Eye (tissue), 1 donor: ENCODE measurements around the gene LIPH.
"Not testable (repeated sequence)": the region's sequence is repeated elsewhere in the genome, so short reads cannot be mapped to it uniquely, and the experiment has no call there.

ENCODE experiments used
- DNase-seq: peaks from one replicate; pipeline ENCODE4 v3.0.0-alpha.2; 2015

The LIPH gene

DNA sequence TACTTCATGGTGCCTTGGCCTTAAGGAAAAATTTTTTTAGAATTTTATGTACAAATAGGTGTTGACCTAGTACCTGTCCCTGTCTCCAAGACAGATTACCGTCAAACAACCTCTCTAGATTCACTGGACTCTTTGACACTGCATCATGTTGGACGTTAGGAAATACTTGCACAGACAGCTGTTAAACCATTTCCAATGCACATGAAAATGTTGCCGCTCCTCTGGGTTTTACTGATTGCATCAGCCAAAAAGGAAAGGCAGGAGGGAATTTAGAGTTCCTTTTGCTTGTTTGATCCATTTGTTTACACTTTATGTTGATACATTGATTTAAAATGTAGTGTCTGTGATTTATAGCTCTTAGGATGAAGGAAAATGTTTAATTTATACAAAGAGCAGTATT, 68.1 kb downstream of the LIPH start:
- no peak for DNase-seq

DNA sequence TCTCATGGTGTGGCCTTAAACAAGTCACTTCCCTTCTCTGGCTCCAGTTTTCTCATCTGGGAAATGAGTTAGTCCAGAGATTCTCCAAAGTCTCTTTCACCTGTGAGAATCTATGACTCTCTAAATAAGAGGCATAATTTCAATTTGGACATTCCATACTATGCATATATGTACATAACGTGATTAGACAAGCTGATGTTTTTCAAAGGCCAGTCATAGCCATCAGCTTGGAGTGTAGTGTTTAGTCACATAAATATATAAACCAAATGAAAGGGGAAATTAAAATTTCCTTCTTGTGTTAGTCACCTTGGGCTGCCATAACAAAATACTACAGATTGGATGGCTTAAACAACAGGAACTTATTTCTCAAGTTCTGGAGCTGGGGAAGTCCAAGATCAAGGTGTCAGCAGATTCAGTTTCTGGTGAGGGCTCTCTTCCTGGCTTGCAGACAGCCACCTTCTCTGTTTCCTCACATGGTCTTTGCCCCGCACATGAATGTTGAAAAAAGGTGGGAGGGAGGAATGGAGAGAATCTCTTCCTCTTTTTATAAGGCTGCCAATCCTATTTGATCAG, 72.9 kb downstream of the LIPH start:
- DNase-seq = no peak

DNA sequence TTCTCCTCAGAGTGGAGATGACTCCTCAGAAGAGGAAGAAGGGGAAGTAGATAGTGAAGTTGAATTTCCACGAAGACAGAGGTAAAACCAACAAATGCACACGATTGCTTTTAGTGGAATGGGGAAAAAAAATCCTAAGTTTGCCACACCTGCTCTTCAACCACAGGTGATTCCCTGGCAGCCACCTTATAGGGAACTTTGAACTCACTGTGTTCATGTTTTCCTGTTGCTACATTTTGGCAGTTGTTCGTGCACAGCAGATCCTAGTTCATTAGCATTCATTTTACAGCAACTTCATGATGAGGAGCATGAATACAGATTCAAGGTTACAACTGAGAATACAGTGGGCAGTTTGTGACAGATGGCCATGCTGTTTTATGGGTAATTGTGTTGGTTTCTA, 75.1 kb downstream of the LIPH start:
- DNase-seq = no peak

DNA sequence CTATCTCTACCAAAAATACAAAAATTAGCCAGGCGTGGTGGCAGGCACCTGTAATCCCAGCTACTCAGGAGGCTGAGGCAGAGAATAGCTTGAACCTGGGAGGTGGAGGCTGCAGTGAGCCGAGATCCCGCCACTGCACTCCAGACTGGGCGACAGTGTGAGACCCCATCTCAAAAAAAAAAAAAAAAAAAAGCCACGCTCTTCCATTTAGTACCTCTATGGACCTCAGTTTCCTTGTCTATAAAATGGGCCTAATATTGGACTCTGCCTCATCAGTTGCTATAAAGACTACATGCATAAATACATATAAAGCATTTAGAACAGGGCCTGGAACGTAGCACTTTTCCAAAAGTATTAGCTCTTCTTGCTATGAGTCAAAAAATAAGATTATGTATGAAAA, 77.5 kb downstream of the LIPH start:
- DNase-seq = not testable (repeated sequence)

DNA sequence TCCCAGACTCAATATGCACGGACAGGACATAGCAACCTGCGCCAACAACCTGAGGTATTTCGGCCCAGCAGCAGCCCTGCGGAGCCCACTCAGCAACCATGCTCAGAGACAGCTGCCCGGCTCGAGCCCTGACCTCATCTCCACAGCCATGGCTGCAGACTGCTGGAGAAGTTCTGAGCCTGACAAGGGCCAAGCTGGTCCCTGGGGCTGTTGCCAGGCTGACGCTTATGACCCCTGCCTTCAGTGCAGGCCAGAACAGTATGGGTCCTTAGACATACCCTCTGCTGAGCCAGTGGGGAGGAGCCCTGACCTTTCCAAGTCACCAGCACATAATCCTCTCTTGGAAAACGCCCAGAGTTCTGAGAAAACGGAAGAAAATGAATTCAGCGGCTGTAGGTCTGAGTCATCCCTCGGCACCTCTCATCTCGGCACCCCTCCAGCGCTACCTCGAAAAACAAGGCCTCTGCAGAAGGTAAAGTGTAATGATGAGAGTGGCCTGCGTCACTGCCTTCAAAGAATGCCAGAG, 79.0 kb downstream of the LIPH start:
- DNase-seq = no peak

DNA sequence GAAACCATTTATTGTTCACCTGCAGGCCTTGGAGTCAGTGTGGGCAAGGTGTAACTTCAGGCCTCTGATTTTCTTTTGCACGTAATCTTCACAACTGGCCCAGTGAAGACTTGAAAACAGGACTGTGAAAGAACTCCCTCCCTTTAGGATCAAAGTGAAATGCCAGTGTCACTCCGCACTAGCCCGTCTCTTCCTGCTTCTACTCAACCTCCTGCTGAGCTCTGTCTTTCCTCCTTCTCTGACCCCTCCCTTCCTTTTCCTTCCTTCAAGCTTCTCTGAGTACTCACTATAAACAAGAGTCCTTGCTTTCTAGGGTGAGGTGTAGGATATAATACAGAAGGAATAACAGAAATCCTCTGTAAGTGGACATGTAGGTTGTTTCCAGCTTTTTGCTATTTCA, 82.1 kb downstream of the LIPH start:
- DNase-seq = no peak

DNA sequence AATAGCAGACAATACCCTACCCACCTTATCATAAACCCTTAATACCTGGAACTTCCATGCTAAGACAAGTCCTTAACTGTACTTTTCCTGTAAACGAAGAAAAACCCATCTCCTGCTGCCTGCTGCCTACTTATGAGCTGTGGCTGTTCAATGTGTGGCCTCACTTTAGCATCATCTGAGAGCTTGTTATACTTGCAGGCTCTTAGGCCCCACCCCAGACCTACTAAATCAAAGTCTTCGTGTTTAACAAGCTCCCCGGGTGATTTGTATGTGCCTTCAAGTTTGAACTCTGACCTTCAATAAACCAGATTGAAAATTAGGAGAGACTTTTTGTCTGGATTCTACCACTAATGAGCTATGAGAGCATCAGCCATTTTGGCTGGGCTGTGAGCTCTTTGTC, 82.8 kb downstream of the LIPH start:
- DNase-seq = no peak

DNA sequence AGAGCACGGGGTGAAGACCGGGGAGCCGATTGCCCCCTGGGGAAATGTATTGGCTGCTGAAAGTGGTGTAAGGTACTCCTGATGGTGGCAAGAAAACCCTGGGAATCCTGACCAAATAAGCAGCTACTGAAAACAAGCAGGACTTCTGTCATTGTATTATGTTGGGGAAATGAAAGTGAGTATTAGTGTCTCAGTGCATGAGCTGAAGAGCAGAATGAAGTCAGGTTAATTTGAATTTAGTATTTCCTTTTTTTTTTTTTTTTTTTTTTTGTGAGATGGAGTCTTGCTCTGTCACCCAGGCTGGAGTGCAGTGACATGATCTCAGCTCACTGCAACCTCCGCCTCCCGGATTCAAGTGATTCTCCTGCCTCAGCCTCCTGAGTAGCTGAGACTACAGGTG, 86.3 kb downstream of the LIPH start:
- DNase-seq = not testable (repeated sequence)

DNA sequence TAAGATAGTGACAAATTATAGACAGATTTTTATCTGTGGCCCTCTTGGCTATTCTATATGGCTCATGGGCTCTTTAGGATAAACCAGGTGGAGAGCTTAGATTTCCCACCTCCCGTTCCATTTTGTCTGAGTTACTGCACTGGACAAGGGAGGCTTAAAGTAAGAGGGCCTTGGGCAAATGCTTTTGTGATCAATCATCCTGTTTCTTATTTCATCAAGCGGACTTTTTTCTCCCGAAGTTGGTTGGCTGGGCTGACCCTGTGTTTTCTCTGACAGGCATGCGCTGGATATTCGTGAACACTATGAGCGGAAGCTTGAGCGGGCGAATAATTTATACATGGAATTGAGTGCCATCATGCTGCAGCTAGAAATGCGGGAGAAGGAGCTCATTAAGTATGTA, 86.9 kb downstream of the LIPH start:
- DNase-seq = no peak

DNA sequence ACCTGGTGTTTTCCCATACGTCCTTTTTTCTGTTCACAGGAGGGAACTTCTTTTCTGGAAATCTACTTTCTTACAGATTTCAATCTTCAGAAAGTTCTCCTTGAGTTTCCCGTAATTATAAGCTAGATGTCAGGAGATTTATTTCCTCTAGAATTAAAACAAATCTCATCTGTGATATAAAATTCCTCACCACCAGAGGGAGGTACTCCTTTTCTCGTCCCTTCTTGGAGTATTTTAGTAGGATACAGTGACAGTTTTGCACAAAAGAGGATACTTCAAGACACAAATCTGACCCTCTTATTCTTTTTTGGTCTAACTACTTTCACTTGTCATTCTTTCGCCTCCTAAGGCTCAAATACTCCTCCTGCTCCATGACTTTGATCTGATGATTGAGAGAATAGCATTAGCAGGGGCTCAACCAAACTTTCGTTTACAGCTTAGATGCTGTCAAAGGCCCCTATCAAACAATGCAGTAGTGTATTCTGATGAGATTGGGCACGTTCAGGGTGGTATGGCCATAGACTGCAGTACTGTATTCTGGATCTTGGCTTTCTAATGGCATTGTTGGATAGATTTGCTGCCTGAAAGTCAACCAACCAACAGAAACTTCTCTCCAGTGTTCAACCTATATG, 91.6 kb downstream of the LIPH start:
- DNase-seq = peak; percentile 5

DNA sequence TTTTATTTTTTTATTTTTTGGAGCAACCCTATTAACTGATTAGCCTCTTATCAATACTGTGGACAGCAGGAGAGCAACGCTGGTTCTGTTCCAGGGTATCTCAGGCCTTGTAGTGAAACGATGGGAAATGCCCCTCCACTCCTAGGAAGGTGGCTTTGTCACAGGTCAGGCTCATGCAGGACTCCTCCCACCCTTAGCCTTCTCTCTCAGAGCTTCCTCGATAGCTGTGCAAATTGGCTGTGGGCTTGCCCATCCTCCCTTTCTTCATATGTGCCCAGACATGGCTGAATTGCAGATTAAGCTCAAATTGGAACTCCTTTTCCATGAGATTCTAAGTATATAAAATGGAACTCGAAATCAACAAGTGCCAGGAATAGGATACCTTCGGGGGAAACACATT, 92.1 kb downstream of the LIPH start:
- DNase-seq = no peak

DNA sequence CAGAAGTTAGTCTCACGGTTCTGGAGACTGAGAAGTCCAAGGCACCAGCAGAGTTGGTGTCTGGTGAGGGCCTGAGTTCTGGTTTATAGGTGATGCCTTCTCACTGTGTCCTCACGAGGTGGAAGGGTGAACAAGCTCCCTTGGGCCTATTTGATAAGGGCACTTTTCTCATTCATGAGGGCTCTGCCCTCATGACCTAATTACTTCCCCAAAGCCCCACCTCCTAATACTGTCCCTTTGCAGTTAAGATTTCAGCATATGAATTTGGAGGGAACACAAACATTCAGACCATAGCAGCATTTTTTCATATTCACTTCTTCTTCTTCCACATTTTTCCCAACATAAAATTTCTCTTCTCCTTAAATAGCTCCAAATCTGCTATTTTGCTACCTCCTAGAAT, 95.0 kb downstream of the LIPH start:
- no peak for DNase-seq
